GM21737 (cell line): Measurements from ENCODE around the gene TBX4.

Source experiments
- ATAC-seq: cut with Tn5 transposase; IDR thresholded peaks from one replicate; pipeline ENCODE4 v1.9.1; 2021; ENCODE audit warnings: mild to moderate bottlenecking, moderate library complexity; ENCODE audit not compliant: unreplicated experiment

The TBX4 gene

GRCh38 chr17:61412860-61413660 lies 39.2 kb upstream of the TBX4 start:
- ATAC-seq: no peak

DNA sequence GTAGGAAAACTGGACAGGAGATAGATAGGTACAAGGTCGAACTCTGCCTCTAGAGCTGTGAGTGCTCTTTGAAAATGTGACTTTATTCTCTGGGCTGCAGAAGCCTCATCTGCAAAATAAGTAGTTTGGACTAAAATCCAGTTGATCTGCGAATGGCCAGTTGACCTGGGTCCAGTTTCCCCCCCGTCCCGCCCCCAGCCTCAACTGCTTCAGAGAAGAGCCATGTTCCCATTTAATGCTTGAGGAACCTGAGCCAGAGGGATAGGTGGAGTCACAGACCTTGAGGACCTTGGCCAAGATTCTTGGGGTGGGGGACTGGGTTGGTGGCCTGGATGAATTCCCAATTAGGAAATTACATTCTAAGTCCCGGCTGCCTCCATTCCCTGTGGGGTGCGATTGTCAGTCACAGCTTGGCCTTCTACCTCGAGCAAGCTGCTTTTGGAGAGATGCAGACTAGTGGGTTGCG lies 38.5 kb upstream of the TBX4 start:
- ATAC-seq: no peak

- no peak for ATAC-seq
These were observed 37.9 kb upstream of the TBX4 start for GRCh38 chr17:61414141-61414935.

DNA sequence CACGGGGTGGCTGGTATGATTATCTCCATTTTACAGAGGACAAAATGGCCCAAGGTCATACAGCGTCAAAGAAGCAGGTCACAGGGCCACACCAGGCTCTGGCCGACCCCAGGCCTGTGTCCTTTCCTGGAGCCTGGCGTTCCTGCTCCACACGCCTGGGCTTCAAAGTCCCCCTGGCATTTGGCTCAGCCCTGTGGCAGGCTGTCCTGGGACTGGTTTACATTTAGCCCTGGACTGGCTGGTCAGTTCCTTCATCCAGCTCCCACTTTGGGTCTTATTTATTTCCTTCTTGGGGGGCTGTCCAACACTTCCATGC lies 37.3 kb upstream of the TBX4 start:
- no peak for ATAC-seq

- no peak for ATAC-seq
These were observed 36.6 kb upstream of the TBX4 start for GRCh38 chr17:61415374-61416210.

GRCh38 chr17:61416211-61416539 lies 36.0 kb upstream of the TBX4 start:
- ATAC-seq: no peak

GRCh38 chr17:61416540-61417363 lies 35.5 kb upstream of the TBX4 start:
- no peak for ATAC-seq

GRCh38 chr17:61418449-61418848 lies 33.8 kb upstream of the TBX4 start:
- no peak for ATAC-seq

DNA sequence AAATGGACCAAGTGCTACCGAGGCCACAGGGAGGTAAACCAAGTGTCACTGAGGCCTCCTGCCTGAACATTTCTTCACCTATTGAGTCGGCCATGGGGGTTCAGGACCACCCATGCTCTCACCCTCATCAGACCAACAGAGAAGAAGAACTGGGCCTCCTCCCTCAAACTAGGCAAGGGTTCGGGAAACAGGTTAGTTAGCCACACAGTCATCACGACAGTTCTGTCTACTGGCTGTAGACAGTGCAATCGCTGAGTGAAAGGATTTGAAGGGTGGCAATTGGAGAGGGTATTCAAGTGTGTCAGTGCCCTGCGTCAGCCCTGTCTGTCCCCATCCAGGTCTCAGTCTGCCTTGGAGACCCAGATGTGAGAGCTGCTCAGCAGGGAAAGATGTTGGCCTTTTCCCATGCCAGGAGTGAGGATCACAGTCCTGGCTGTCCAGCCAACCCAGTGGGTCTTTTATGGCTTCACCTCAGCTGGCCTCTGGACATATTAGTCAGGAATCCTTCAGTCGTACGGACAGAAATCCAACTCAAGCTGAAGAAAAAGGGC lies 32.7 kb upstream of the TBX4 start:
- ATAC-seq: no peak

DNA sequence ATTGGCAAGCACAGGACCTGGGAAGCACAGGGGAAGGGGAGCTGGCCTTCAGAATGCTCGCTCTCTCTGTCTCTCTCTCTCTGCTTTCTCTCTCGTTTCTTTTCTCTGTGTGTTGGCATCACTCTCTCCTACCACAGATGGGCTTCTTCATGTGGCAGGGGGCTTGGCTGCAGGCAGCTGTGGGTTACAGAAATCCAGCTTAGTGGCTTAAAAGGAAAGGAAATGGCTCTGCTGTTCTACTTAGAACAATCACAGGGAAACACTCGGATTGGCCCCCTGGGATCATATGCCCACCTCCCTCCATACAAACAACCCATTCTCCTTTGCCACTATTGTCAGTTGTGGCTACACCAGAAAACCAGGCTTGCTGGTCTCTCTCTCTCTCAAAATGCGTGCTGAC lies 32.2 kb upstream of the TBX4 start:
- no peak for ATAC-seq

- no peak for ATAC-seq
These were observed 31.4 kb upstream of the TBX4 start for GRCh38 chr17:61420745-61421398.

DNA sequence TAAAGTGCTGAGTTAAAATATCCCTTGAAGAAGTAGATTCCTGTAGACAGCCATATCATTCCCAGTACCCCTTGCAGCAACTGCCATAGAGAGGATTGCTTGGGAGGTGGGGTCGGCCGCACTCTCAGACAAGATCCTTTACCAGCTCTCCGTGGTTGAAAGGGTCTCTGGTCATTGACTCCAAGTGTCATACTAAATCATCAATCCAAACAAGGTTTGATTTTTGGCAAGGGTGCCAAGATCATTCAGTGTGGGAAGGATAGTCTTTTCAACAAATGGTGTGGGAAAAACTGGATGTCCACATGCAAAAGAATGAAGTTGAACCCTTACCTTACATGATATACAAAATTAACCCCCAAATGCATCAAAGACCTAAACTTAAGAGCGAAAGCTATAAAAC lies 30.8 kb upstream of the TBX4 start:
- no peak for ATAC-seq

GRCh38 chr17:61422116-61422799 lies 30.0 kb upstream of the TBX4 start:
- no peak for ATAC-seq

DNA sequence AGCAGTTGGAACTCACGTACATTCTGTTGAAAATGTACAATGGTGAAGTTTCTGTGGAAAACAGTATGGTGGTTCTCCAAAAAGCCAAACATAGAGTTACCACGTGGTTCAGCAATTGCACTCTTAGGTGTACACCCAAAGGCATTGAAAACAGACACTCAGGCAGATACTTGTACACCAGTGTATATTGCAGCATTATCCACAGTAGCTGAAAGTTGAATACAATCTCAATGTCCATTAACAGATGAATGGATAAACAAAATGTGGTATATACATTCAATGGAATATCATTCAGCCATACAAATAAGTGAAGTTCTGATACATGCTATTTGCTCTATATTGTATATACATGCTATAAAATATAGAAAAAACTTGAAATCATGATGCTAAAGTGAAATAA lies 29.4 kb upstream of the TBX4 start:
- no peak for ATAC-seq

DNA sequence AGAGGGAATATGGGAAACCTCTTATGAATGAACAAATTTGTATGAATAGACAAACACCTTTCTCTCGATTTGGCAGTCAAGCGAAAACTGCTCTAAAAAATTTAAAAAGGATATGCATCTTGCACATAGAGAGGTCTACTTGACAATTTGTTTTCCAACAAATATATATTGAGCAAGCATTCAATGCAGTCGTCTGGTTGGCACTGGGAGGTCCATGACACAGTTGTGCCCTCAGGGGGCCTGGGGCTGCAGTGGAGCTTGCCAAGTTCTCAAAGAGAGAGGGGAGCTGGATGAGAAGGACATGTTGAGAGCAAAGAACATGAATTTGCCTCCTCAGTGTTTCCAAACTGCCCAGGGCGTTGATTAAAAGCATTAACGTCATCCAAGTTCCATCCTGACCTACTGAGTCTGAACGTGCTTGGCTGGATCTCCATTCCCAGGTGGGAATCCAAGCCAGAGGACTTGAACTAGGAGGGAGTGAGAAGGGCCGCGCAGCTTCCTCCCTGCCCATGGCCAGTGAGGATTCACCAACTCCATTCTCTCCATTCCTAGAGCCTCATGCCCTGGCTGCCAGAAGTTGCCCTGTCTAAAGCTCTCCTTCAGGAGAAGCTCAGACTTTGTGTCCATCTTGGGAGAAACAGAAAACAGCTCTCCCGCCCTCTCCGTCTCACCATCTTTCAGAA lies 28.1 kb upstream of the TBX4 start:
- no peak for ATAC-seq

GRCh38 chr17:61425682-61426481 lies 26.3 kb upstream of the TBX4 start:
- no peak for ATAC-seq

DNA sequence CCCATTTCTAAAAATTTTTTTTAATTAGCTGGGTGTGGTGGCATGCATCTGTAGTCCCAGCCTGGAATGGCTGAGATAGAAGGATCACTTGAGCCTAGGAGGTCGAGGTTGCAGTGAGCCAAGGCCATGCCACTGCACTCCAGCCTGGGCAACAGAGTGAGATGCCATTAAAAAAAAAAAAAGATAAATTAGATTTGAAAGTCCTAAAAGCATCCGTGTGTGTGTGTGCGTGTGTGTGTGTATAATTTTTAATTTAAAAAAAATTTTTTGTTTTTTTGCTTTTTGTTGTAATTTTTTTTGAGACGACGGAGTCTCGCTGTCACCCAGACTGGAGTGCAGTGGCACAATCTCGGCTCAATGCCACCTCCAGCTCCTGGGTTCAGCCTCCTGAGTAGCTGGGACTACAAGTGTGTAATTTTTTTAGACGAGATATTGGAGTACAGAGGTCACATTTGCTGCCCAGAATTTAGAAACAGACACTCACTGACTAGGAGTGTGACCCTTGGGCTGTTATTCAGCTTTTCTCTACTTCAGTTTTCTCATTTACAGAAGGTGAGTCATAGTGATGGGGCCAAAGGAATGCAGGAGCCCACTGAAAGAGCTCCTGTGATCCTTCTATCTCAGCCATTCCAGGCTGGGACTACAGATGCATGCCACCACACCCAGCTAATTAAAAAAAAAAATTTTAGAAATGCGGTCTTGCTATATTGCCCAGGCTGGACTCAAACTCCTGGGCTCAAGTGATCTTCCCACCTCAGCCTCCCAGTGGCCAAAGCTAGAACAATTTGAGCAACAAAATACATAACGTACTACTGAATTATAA lies 25.5 kb upstream of the TBX4 start:
- ATAC-seq: no peak
